Measurements from ENCODE around the gene IZUMO1R. TPM values are rescaled to one million over a fixed set of nuclear protein-coding genes. Genes with fewer than 3 reads are reported as not detected.

The IZUMO1R gene
- total and polyA plus RNA-seq, 9 donors = 0.52 TPM; not detected in 8

DNA sequence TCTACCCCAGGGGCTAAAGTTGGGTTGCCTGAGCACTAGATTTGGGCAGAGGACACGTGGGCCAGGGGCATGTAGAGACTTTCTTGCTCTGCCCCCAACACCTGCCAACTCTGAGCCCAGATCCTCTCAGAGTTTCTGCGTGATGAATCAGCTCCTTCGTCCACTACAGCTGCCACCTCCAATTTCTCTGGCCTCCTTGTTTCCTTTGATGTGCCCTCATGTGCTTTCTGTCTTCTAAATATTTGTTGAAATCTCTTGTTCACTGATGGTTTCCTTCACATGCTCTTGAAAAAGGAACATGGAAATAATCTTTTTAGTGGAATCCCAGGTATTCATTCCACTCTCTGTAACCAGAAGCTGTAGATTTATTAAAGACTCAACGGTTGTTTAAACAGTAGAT, 8.0 kb downstream of the IZUMO1R start:
- no peak overlapping the region for H3K27ac ChIP-seq
- no peak overlapping the region for H3K4me3 ChIP-seq
- H3K27me3 ChIP-seq = no peaks in the 10 kb centered on the region
- TF ChIP-seq EP300 (IDR thresholded peaks at IDR 0.05) (no peak), POLR2A (IDR thresholded peaks at IDR 0.05) (no peak)
- TF ChIP-seq, protein P1, sequence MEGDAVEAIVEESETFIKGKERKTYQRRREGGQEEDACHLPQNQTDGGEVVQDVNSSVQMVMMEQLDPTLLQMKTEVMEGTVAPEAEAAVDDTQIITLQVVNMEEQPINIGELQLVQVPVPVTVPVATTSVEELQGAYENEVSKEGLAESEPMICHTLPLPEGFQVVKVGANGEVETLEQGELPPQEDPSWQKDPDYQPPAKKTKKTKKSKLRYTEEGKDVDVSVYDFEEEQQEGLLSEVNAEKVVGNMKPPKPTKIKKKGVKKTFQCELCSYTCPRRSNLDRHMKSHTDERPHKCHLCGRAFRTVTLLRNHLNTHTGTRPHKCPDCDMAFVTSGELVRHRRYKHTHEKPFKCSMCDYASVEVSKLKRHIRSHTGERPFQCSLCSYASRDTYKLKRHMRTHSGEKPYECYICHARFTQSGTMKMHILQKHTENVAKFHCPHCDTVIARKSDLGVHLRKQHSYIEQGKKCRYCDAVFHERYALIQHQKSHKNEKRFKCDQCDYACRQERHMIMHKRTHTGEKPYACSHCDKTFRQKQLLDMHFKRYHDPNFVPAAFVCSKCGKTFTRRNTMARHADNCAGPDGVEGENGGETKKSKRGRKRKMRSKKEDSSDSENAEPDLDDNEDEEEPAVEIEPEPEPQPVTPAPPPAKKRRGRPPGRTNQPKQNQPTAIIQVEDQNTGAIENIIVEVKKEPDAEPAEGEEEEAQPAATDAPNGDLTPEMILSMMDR (IDR thresholded peaks at IDR 0.05) = no peak
- H3K4me1 ChIP-seq (ENCODE audit: insufficient read depth) = no peaks in the 10 kb centered on the region
- H3K9me3 ChIP-seq = no peaks in the 10 kb centered on the region
- 54 to 71% (median 66%) methylated on average over 4 of the region's 4 CpGs for WGBS, 3 donors
- no peaks in the 10 kb centered on the region for H3K36me3 ChIP-seq
- intact Hi-C loops (cut with DNase I) = no loop called here
- no peak for DNase-seq

DNA sequence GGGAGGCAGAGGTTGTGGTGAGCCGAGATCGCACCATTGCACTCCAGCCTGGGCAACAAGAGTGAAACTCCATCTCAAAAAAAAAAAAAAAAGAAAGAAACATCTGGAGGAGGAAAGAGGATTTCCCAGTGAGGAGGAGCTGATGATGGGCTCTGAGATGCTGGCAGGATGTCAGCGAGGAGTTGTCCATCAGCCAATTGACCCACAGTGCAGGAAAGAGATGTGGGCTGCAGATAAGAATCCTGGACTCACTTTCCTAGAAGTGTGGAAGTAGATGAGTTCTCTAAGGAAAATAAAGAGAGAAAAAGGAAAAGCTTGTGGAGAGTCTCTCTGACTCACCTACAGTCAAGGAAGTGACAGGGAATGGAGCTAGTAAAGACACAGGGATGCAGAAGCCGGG, 9.7 kb downstream of the IZUMO1R start:
- TF ChIP-seq, protein P1 (IDR thresholded peaks at IDR 0.05) = no peak
- no peak for TF ChIP-seq POLR2A (IDR thresholded peaks at IDR 0.05)
- TF ChIP-seq EP300 (IDR thresholded peaks at IDR 0.05) = no peak
- H3K4me1 ChIP-seq (ENCODE audit: insufficient read depth) = no peaks in the 10 kb centered on the region
- intact Hi-C loops (cut with DNase I) = no loop called here
- H3K36me3 ChIP-seq = no peaks in the 10 kb centered on the region
- DNase-seq = no peak
- H3K9me3 ChIP-seq = no peaks in the 10 kb centered on the region
- no peak overlapping the region for H3K4me3 ChIP-seq
- WGBS, 3 donors = 60 to 70% (median 64%) methylated on average over 4 of the region's 4 CpGs
- no peaks in the 10 kb centered on the region for H3K27me3 ChIP-seq
- H3K27ac ChIP-seq = no peak overlapping the region

DNA sequence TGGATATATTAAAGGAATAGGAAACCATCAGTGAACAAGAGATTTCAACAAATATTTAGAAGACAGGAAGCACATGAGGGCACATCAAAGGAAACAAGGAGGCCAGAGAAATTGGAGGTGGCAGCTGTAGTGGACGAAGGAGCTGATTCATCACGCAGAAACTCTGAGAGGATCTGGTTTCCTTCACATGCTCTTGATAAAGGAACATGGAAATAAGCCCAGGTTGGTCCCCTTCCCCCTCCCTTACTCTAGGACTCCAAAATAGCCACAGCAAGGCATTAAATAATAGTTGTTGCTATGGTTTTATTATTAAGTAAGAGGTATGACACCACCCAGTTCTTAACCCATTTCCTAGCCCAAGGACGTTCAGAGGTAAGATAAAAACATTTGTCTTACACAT, 11.3 kb downstream of the IZUMO1R start:
- Histone ChIP-seq H3K4me1 (ENCODE audit: insufficient read depth) (no peaks in the 10 kb centered on the region), H3K27me3 (no peaks in the 10 kb centered on the region), H3K4me3 (no peak overlapping the region), H3K27ac (no peak overlapping the region), H3K9me3 (no peaks in the 10 kb centered on the region), H3K36me3 (no peaks in the 10 kb centered on the region)
- TF ChIP-seq, protein P1 (IDR thresholded peaks at IDR 0.05) = no peak
- TF ChIP-seq POLR2A (IDR thresholded peaks at IDR 0.05) (no peak), EP300 (IDR thresholded peaks at IDR 0.05) (no peak)
- 0 to 8% (median 2%) methylated on average over 3 of the region's 3 CpGs for WGBS, 3 donors
- peak in 1 of 5 donors; percentile 76 for DNase-seq
- intact Hi-C loops (cut with DNase I) = no loop called here

DNA sequence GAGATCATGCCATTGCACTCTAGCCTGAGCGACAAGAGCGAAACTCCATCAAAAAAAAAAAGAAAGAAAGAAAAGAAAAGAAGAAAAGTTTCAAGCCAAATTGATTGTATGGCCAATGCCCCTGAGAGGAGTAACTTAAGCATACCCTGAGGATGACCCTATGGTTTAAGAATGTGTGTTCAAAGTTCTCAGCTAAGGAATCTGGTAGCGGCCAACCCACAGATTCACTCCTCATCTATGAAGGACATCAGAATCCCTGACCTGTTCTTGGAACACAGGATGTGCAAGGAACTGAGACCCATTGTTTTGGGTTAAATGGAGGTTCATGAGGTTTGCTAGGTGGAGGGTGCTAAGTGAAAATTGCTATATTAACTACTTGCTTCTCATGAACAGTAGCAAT, 18.1 kb downstream of the IZUMO1R start:
- TF ChIP-seq, protein P1 (IDR thresholded peaks at IDR 0.05) = no peak
- TF ChIP-seq EP300 (IDR thresholded peaks at IDR 0.05) (no peak), POLR2A (IDR thresholded peaks at IDR 0.05) (no peak)
- intact Hi-C loops (cut with DNase I) = no loop called here
- no peak for DNase-seq
- H3K4me3 ChIP-seq = no peak overlapping the region
- no peak overlapping the region for H3K27ac ChIP-seq
- H3K36me3 ChIP-seq = no peaks in the 10 kb centered on the region
- H3K4me1 ChIP-seq (ENCODE audit: insufficient read depth) = no peaks in the 10 kb centered on the region
- no peaks in the 10 kb centered on the region for H3K27me3 ChIP-seq
- 64 to 85% (median 74%) methylated on average over 3 of the region's 3 CpGs for WGBS, 3 donors
- no peaks in the 10 kb centered on the region for H3K9me3 ChIP-seq

DNA sequence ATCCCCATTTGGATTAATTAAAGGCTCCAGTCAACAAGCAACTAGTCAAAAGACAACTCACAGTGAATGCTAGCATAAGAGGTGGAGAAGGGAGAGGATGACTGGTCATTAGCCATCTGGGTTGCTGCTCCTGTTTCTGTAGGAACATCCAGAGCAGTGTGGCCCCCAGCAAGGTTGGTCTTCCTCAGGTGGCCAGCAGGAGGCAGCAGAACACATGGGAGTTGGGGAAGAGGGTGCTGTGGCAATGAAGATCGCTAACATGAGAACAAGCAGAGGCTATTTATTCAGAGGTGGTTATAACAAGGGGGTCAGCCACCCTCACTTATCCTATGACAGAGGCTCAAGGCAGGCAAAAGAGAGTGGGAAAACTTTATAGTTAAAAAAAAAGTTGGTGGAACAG, 21.3 kb downstream of the IZUMO1R start:
- H3K4me3 ChIP-seq = no peak overlapping the region
- 26 to 42% (median 41%) methylated on average over 1 of the region's 1 CpG for WGBS, 3 donors
- no peaks in the 10 kb centered on the region for H3K9me3 ChIP-seq
- TF ChIP-seq, protein P1 (IDR thresholded peaks at IDR 0.05) = no peak
- TF ChIP-seq POLR2A (IDR thresholded peaks at IDR 0.05) (no peak), EP300 (IDR thresholded peaks at IDR 0.05) (no peak)
- DNase-seq = no peak
- H3K4me1 ChIP-seq (ENCODE audit: insufficient read depth) = no peaks in the 10 kb centered on the region
- no peaks in the 10 kb centered on the region for H3K27me3 ChIP-seq
- H3K36me3 ChIP-seq = no peaks in the 10 kb centered on the region
- intact Hi-C loops (cut with DNase I) = no loop called here
- H3K27ac ChIP-seq = no peak overlapping the region

Measured in ovary (tissue), 9 donors.